Ascending aorta (tissue), 2 donors: Measurements from ENCODE around the gene CHRNB1. TPM values are rescaled to one million over a fixed set of nuclear protein-coding genes. Genes with fewer than 3 reads are reported as not detected.

Experiments used
- DNase-seq, 2 donors: peaks; one replicate each; pipeline ENCODE4 v3.0.0-alpha.2; 2019; ENCODE audit warnings: low spot score in 2 of 2
- H3K27ac ChIP-seq, 2 donors: fragments of 200-600 bp; sonication (generic); one replicate each; pipeline ENCODE4 v1.5.1; 2016 to 2017; ENCODE audit warnings: mild to moderate bottlenecking in 1 of 2
- H3K27me3 ChIP-seq: fragments of 200-600 bp; sonication (generic); one replicate; pipeline ENCODE4 v1.5.1; 2017
- H3K36me3 ChIP-seq, 2 donors: fragments of 200-600 bp; sonication (generic); one replicate each; pipeline ENCODE4 v1.5.1; 2016
- H3K4me1 ChIP-seq, 2 donors: fragments of 200-600 bp; sonication (generic); one replicate each; pipeline ENCODE4 v1.5.1; 2016 to 2017; ENCODE audit warnings: mild to moderate bottlenecking in 1 of 2
- H3K4me3 ChIP-seq, 2 donors: fragments of 200-600 bp; sonication (generic); one replicate each; pipeline ENCODE4 v1.5.1; 2016 to 2017; ENCODE audit warnings: mild to moderate bottlenecking in 1 of 2
- H3K9me3 ChIP-seq, 2 donors: fragments of 200-600 bp; sonication (generic); one replicate each; pipeline ENCODE4 v1.5.1; 2016
- intact Hi-C: fragments of 100-400 bp; cut with DNase I; formaldehyde crosslinking; loops from one replicate; pipeline ENCODE4 v1.15.1; 2023
- total RNA-seq: library from RNA; depleted of rRNA; stranded (reverse); fragments of >200 nt; gene quantifications from one replicate; pipeline ENCODE4 v1.1.0, GENCODE V29; 2016
- TF ChIP-seq, protein P1 (sequence below), 3 experiments: fragments of 200-600 bp in 2 of 3; fragments of 450-650 bp in 1 of 3; sonication (generic) in 2 of 3; IDR thresholded peaks; one replicate each; pipeline ENCODE4 v1.5.1; 2016 to 2019; ENCODE audit warnings: antibody characterized with exemption in 3 of 3, mild to moderate bottlenecking in 1 of 3, moderate library complexity in 1 of 3

CHRNB1 gene
- total RNA-seq, 1 donor from 2014 or later = 5.0 TPM

DNA sequence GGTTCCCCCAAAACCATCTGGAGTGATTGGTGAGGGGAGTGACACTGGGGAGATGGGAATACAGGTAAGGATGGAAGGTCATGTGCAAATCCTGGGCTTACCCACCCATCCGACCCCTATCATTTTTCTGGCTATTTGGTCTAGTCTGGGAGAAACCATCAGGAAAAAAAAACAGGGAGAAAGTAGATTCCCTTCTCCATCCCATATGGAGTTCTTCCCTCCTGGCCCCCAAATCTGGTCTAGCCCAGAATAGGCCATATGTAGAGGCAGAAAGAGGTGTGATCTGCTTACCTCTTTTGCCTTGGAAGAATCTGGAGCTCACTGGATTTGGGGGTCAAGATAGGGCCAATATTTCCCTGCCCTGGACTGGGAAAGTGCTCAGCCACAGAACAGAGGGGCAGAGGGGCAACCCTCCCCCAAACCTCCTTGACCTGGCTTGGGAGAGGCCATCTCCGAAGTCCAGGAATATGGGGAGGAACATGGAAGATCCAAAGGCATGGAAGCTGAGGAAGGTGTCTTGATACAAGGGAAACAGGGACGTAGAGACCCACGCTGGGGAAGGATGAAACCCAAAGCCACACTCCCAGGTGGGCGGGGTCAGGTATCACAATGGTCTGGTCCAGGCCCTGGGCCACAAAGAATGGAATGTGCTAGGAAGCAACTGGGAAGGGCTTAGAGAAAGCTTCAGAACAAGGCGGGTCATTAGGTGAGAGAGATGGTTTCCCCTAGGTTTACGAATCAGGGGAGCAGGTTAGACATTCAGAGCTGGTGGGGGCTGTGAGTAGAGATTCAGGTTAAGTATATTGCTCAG, 16.2 kb downstream of the CHRNB1 start:
- Histone ChIP-seq H3K9me3 (no peaks in the 10 kb centered on the region), H3K27me3 (no peaks in the 10 kb centered on the region), H3K4me3 (no peak overlapping the region), H3K4me1 (peaks cover 0 to 7% of the 10 kb centered on the region in 2 donors), H3K36me3 (peaks cover 40 to 44% of the 10 kb centered on the region in 2 donors), H3K27ac (peak overlapping the region in 1 of 2 donors; percentile 53)
- TF ChIP-seq, protein P1, sequence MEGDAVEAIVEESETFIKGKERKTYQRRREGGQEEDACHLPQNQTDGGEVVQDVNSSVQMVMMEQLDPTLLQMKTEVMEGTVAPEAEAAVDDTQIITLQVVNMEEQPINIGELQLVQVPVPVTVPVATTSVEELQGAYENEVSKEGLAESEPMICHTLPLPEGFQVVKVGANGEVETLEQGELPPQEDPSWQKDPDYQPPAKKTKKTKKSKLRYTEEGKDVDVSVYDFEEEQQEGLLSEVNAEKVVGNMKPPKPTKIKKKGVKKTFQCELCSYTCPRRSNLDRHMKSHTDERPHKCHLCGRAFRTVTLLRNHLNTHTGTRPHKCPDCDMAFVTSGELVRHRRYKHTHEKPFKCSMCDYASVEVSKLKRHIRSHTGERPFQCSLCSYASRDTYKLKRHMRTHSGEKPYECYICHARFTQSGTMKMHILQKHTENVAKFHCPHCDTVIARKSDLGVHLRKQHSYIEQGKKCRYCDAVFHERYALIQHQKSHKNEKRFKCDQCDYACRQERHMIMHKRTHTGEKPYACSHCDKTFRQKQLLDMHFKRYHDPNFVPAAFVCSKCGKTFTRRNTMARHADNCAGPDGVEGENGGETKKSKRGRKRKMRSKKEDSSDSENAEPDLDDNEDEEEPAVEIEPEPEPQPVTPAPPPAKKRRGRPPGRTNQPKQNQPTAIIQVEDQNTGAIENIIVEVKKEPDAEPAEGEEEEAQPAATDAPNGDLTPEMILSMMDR (IDR thresholded peaks at IDR 0.05) = no peak
- intact Hi-C loops = no loop called here
- DNase-seq = no peak

DNA sequence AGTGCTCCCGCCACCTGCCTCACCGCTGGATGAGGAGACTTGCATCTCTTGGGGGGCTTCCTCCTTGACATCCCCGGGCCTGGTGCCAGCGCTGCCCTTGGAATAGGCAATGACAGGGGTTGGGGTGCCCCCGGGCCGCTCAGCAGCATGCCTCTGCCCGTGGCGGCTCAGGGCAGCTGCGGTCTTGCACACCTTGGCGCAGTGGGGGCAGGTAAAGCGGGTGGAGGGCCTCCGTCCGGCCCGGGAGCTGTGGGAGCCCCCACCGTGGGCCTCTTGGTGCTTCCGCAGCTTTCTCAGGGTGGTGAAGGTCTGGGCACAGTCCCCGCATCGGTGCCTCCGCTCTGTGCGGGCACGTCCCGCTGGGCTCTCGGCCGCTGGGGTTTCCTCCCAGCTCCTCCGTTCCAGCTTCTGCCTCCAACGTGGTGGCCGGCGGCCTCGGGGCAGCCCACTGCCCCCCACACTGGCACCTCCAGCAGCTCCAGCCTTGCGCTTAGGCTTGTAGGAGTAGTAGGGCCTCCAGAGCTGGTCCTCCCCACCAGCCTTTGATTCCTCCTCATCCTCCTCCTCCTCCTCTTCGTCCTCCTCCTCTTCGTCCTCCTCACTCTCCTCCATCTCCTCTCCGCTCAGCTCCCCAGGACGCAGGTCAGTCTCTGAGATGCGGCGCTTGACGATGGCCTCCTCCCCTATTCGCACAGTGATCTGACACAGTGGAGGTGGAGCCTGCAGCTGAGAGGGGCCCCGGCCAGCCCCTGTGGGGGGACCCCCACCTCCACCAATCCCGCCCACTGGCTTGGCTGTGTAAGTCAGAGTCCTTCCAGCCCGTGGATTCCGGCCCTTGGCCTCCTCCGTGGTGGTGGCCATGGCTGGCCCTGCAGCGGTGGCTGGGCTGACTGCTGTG, 17.9 kb downstream of the CHRNB1 start:
- Histone ChIP-seq H3K4me3 (no peak overlapping the region), H3K27ac (no peak overlapping the region), H3K27me3 (no peaks in the 10 kb centered on the region), H3K36me3 (peaks cover 46 to 50% of the 10 kb centered on the region in 2 donors), H3K4me1 (peaks cover 0 to 12% of the 10 kb centered on the region in 2 donors), H3K9me3 (no peaks in the 10 kb centered on the region)
- DNase-seq = no peak
- TF ChIP-seq, protein P1 (IDR thresholded peaks at IDR 0.05) = no peak
- intact Hi-C loops = no loop called here

DNA sequence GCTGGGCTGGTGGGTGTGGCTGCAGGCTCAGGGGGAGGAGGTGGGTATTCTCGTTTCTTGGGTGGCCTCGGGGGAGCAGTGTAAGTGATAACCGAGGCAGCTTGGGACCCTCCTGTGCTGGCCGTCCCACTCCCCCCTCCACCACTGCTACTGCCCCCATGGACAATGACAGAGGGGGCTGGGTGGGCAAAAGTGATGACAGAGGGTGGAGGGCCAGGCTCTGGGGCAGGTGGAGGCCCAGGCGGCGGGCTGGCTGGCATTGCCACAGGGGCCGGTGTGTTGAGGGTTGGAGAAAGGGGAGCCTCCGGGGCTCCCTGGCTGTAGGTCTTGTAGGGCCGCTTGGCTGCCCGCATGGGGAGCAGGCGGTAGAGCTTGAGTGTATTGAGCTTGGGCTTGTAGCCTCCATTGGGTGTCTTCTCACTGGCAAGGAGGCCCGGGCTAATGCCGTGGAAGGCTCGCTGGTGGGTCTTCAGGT, 18.5 kb downstream of the CHRNB1 start:
- DNase-seq = no peak
- H3K36me3 ChIP-seq = peaks cover 46 to 50% of the 10 kb centered on the region in 2 donors
- no peak overlapping the region for H3K27ac ChIP-seq
- peaks cover 0 to 12% of the 10 kb centered on the region in 2 donors for H3K4me1 ChIP-seq
- no peaks in the 10 kb centered on the region for H3K9me3 ChIP-seq
- no peak overlapping the region for H3K4me3 ChIP-seq
- intact Hi-C loops = no loop called here
- H3K27me3 ChIP-seq = no peaks in the 10 kb centered on the region
- TF ChIP-seq, protein P1 (IDR thresholded peaks at IDR 0.05) = no peak

DNA sequence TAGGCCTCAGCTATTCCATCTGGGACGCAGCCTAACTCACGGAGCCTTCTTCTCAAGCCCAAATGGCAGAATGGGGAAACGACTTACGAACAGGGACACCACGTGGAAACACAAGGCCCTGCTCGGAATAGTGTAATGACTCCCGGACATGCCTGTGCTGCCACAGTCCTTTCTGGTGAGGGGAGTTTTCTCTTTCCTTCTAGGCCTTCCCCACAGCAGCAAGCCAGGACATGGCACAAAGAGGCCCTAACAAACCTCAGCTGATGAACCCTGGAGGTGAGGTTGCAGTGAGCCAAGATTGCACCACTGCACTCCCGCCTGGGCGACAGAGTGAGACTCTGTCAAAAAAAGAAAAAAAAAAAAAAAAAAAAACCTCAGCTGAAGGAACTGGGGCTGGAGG, 19.2 kb downstream of the CHRNB1 start:
- H3K27me3 ChIP-seq = no peaks in the 10 kb centered on the region

DNA sequence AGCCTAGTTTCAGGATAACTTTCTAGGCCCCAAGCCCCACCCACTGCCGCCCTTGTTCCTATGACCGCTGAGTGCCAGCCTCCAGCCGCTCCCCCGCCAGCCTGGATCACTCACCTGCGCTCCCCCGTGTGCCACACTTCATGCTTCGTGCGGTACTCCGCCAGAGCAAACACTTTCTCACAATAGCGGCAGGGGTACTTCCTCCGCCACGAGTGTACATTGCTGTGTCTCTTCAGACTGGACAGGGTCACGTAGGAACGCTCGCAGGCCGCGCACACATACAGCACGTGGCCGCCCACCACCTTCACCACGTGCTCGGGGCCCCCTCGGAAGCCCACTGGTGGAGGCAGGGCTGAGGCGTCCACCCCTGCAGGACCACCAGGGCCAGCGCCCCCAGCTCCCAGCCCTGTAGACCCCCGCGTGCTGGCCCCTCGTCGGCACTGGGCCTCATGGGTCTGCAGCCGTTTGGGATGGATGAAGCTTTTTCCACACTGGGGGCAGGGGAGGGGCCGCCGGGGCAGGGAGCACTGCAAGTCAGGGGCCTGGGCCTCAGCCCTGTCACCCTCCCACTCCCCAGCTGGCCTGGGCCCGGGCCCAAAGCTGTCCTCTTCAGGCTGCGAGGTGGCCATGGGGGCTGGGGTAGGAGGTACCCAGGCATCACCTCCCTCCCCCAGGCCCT, 20.9 kb downstream of the CHRNB1 start:
- intact Hi-C loops = no loop called here
- H3K27ac ChIP-seq = peak overlapping the region; percentile 43 to 57
- H3K4me1 ChIP-seq = peaks cover 0 to 22% of the 10 kb centered on the region in 2 donors
- no peak overlapping the region for H3K4me3 ChIP-seq
- no peaks in the 10 kb centered on the region for H3K27me3 ChIP-seq
- DNase-seq = no peak
- H3K9me3 ChIP-seq = no peaks in the 10 kb centered on the region
- peaks cover 46 to 50% of the 10 kb centered on the region in 2 donors for H3K36me3 ChIP-seq
- TF ChIP-seq, protein P1 (IDR thresholded peaks at IDR 0.05) = no peak

More for the DNA sequence above, 19.2 kb downstream of the CHRNB1 start:
- Histone ChIP-seq H3K27ac (no peak overlapping the region), H3K4me3 (no peak overlapping the region), H3K9me3 (no peaks in the 10 kb centered on the region), H3K36me3 (peaks cover 46 to 50% of the 10 kb centered on the region in 2 donors), H3K4me1 (peaks cover 0 to 12% of the 10 kb centered on the region in 2 donors)
- intact Hi-C loops = no loop called here
- TF ChIP-seq, protein P1 (IDR thresholded peaks at IDR 0.05) = no peak
- DNase-seq = no peak
